GM21360 (cell line): Measurements from ENCODE around the gene WDR33.
"Not testable (repeated sequence)": the region's sequence is repeated elsewhere in the genome, so short reads cannot be mapped to it uniquely, and the experiment has no call there.

Experiments
- ATAC-seq: cut with Tn5 transposase; IDR thresholded peaks from one replicate; pipeline ENCODE4 v1.9.1; 2021; ENCODE audit warnings: mild to moderate bottlenecking, moderate library complexity; ENCODE audit not compliant: unreplicated experiment

Gene WDR33

GRCh38 chr2:127810619-127811396, at the start of gene WDR33:
Gene WDR33 (minus strand): TSS chr2:127811171. CDS start chr2:127770981, 40,190 bp downstream.
- ATAC-seq = peak; percentile 96

- ATAC-seq = no peak
Observed at GRCh38 chr2:127860130-127860529, 49.2 kb upstream of the WDR33 start.

GRCh38 chr2:127859712-127860085, 48.7 kb upstream of the WDR33 start:
- ATAC-seq = no peak

GRCh38 chr2:127857265-127857808, 46.4 kb upstream of the WDR33 start:
- no peak for ATAC-seq

- no peak for ATAC-seq
Observed at GRCh38 chr2:127853671-127854070, 42.7 kb upstream of the WDR33 start.

- ATAC-seq = no peak
Observed at GRCh38 chr2:127852388-127852787, 41.4 kb upstream of the WDR33 start.

GRCh38 chr2:127847931-127848330, 37.0 kb upstream of the WDR33 start:
- no peak for ATAC-seq

GRCh38 chr2:127844973-127845372, 34.0 kb upstream of the WDR33 start:
- no peak for ATAC-seq

- no peak for ATAC-seq
Observed at GRCh38 chr2:127843677-127844076, 32.7 kb upstream of the WDR33 start.

- ATAC-seq = no peak
Observed at GRCh38 chr2:127841466-127842178, 30.7 kb upstream of the WDR33 start.

- no peak for ATAC-seq
Observed at GRCh38 chr2:127840893-127841292, 29.9 kb upstream of the WDR33 start.

GRCh38 chr2:127834951-127835350, 24.0 kb upstream of the WDR33 start:
- ATAC-seq = no peak

- ATAC-seq = peak; percentile 98
Observed at GRCh38 chr2:127829845-127830246, 18.9 kb upstream of the WDR33 start.

- not testable (repeated sequence) for ATAC-seq
Observed at GRCh38 chr2:127826708-127827107, 15.7 kb upstream of the WDR33 start.

- no peak for ATAC-seq
Observed at GRCh38 chr2:127826047-127826446, 15.1 kb upstream of the WDR33 start.

GRCh38 chr2:127820080-127820668, 9.2 kb upstream of the WDR33 start:
- no peak for ATAC-seq

- ATAC-seq = no peak
Observed at GRCh38 chr2:127818794-127819425, 7.9 kb upstream of the WDR33 start.

GRCh38 chr2:127818241-127818640, 7.3 kb upstream of the WDR33 start:
- no peak for ATAC-seq

- ATAC-seq = no peak
Observed at GRCh38 chr2:127814677-127815076, 3.7 kb upstream of the WDR33 start.

GRCh38 chr2:127812441-127812840, 1.5 kb upstream of the WDR33 start:
- not testable (repeated sequence) for ATAC-seq
